ENCODE measurements around the gene SCAI. TPM values are rescaled to one million over a fixed set of nuclear protein-coding genes. Genes with fewer than 3 reads are reported as not detected.

The SCAI gene
- total RNA-seq, 1 experiment from 2014 or later = 13.0 TPM

GRCh38 chr9:124911766-124912165, 231.6 kb downstream of the SCAI start:
- no peak overlapping the region for H3K4me3 Mint-ChIP-seq (ENCODE audit: unreplicated experiment)
- no TSS peak for BruUV-seq (replicated peaks)

GRCh38 chr9:124908098-124908497, 235.2 kb downstream of the SCAI start:
- intact Hi-C loops (cut with micrococcal nuclease; ENCODE audit: unreplicated experiment) = no loop called here
- H3K27ac Mint-ChIP-seq (ENCODE audit: unreplicated experiment) = no peak overlapping the region

More at GRCh38 chr9:124911766-124912165, 231.6 kb downstream of the SCAI start:
- no peak overlapping the region for H3K27ac Mint-ChIP-seq (ENCODE audit: unreplicated experiment)
- H3K36me3 ChIP-seq (ENCODE audit: control insufficient read depth, insufficient read depth, low read length) = no peaks in the 10 kb centered on the region; the same call in 1 of the 2 replicates
- no peaks in the 10 kb centered on the region for H3K27me3 Mint-ChIP-seq (ENCODE audit: insufficient read depth, unreplicated experiment)
- ChIA-PET POLR2A (no interaction called here), CTCF (no interaction called here)
- H3K9me3 ChIP-seq = no peaks in the 10 kb centered on the region
- H3K27me3 ChIP-seq (replicated peaks; ENCODE audit: control insufficient read depth, insufficient read depth, low read length) = no peaks in the 10 kb centered on the region
- H3K4me3 ChIP-seq (ENCODE audit: low read depth, low read length) = no peak overlapping the region
- no peaks in the 10 kb centered on the region for H3K9me3 Mint-ChIP-seq (ENCODE audit: unreplicated experiment)
- no peak for TF ChIP-seq CTCF (IDR thresholded peaks at IDR 0.05; ENCODE audit: insufficient read depth in 1 of 2, low read depth in 1 of 2, low read length in 1 of 2, severe bottlenecking in 1 of 2, unreplicated experiment in 1 of 2)
- H3K4me1 ChIP-seq = no peaks in the 10 kb centered on the region
- H3K4me1 Mint-ChIP-seq (ENCODE audit: low read depth, unreplicated experiment) = peaks cover 9% of the 10 kb centered on the region
- DNase-seq = no peak
- intact Hi-C loops (cut with micrococcal nuclease; ENCODE audit: unreplicated experiment) = no loop called here
- peaks cover 5% of the 10 kb centered on the region for H3K36me3 Mint-ChIP-seq (ENCODE audit: insufficient read depth, unreplicated experiment)

GRCh38 chr9:124906966-124907365, 236.4 kb downstream of the SCAI start:
- Mint-ChIP-seq H3K4me3 (ENCODE audit: unreplicated experiment) (no peak overlapping the region), H3K27me3 (ENCODE audit: insufficient read depth, unreplicated experiment) (no peaks in the 10 kb centered on the region), H3K4me1 (ENCODE audit: low read depth, unreplicated experiment) (peaks cover 11% of the 10 kb centered on the region), H3K27ac (ENCODE audit: unreplicated experiment) (no peak overlapping the region), H3K9me3 (ENCODE audit: unreplicated experiment) (no peaks in the 10 kb centered on the region), H3K36me3 (ENCODE audit: insufficient read depth, unreplicated experiment) (peaks cover 19% of the 10 kb centered on the region)
- no peaks in the 10 kb centered on the region for H3K4me1 ChIP-seq
- intact Hi-C loops (cut with micrococcal nuclease; ENCODE audit: unreplicated experiment) = no loop called here
- H3K27me3 ChIP-seq (replicated peaks; ENCODE audit: control insufficient read depth, insufficient read depth, low read length) = no peaks in the 10 kb centered on the region
- H3K36me3 ChIP-seq (ENCODE audit: control insufficient read depth, insufficient read depth, low read length) = no peaks in the 10 kb centered on the region; the same call in none of the 2 replicates
- ChIA-PET CTCF (no interaction called here), POLR2A (no interaction called here)
- no peak overlapping the region for H3K4me3 ChIP-seq (ENCODE audit: low read depth, low read length)
- DNase-seq = no peak
- H3K9me3 ChIP-seq = no peaks in the 10 kb centered on the region
- TF ChIP-seq CTCF (IDR thresholded peaks at IDR 0.05; ENCODE audit: insufficient read depth in 1 of 2, low read depth in 1 of 2, low read length in 1 of 2, severe bottlenecking in 1 of 2, unreplicated experiment in 1 of 2) = no peak
- no TSS peak for BruUV-seq (replicated peaks)

More at GRCh38 chr9:124908098-124908497, 235.2 kb downstream of the SCAI start:
- H3K4me1 ChIP-seq = no peaks in the 10 kb centered on the region
- ChIA-PET CTCF (no interaction called here), POLR2A (interaction anchor here (1.2 kb wide), 1 partner anchor 10 kb away, joined by 3 read pairs; no protein-coding TSS in a partner anchor)
- Mint-ChIP-seq H3K27me3 (ENCODE audit: insufficient read depth, unreplicated experiment) (no peaks in the 10 kb centered on the region), H3K4me3 (ENCODE audit: unreplicated experiment) (no peak overlapping the region), H3K36me3 (ENCODE audit: insufficient read depth, unreplicated experiment) (peaks cover 19% of the 10 kb centered on the region), H3K9me3 (ENCODE audit: unreplicated experiment) (no peaks in the 10 kb centered on the region), H3K4me1 (ENCODE audit: low read depth, unreplicated experiment) (peaks cover 11% of the 10 kb centered on the region)
- no peak for TF ChIP-seq CTCF (IDR thresholded peaks at IDR 0.05; ENCODE audit: insufficient read depth in 1 of 2, low read depth in 1 of 2, low read length in 1 of 2, severe bottlenecking in 1 of 2, unreplicated experiment in 1 of 2)
- H3K4me3 ChIP-seq (ENCODE audit: low read depth, low read length) = no peak overlapping the region
- no TSS peak for BruUV-seq (replicated peaks)
- no peaks in the 10 kb centered on the region; the same call in none of the 2 replicates for H3K36me3 ChIP-seq (ENCODE audit: control insufficient read depth, insufficient read depth, low read length)
- no peak for DNase-seq
- H3K27me3 ChIP-seq (replicated peaks; ENCODE audit: control insufficient read depth, insufficient read depth, low read length) = no peaks in the 10 kb centered on the region
- no peaks in the 10 kb centered on the region for H3K9me3 ChIP-seq

Measured in Caco-2 (cell line).